Ecto neural progenitor cell (in vitro differentiated cells): Measurements from ENCODE around the gene VSX2.

Source experiments
- DNase-seq: peaks from one replicate; pipeline ENCODE4 v3.0.0-alpha.2; 2018; ENCODE audit warnings: low spot score

VSX2 gene

GRCh38 chr14:74221741-74222140, 17.5 kb upstream of the VSX2 start:
- peak; percentile 72 for DNase-seq

- DNase-seq = no peak
These were observed 16.2 kb upstream of the VSX2 start for GRCh38 chr14:74223016-74223415.

- no peak for DNase-seq
These were observed 7.5 kb upstream of the VSX2 start for GRCh38 chr14:74231784-74232183.

GRCh38 chr14:74235017-74235416, 4.2 kb upstream of the VSX2 start:
- DNase-seq = no peak

GRCh38 chr14:74237441-74237840, 1.8 kb upstream of the VSX2 start:
- DNase-seq = no peak

GRCh38 chr14:74239848-74240793, 872 bp downstream of the VSX2 start:
- DNase-seq = no peak

- peak; percentile 69 for DNase-seq
These were observed 1.8 kb downstream of the VSX2 start for GRCh38 chr14:74240794-74241651.

GRCh38 chr14:74241652-74242017, 2.4 kb downstream of the VSX2 start:
- DNase-seq = no peak

GRCh38 chr14:74242021-74242779, 3.0 kb downstream of the VSX2 start:
- DNase-seq = no peak

GRCh38 chr14:74242780-74243042, 3.5 kb downstream of the VSX2 start:
- no peak for DNase-seq

- no peak for DNase-seq
These were observed 3.8 kb downstream of the VSX2 start for GRCh38 chr14:74243051-74243450.

- no peak for DNase-seq
These were observed 4.9 kb downstream of the VSX2 start for GRCh38 chr14:74244115-74244514.

GRCh38 chr14:74245292-74245691, 6.0 kb downstream of the VSX2 start:
- DNase-seq = no peak

- no peak for DNase-seq
These were observed 7.3 kb downstream of the VSX2 start for GRCh38 chr14:74246542-74246941.

- no peak for DNase-seq
These were observed 8.8 kb downstream of the VSX2 start for GRCh38 chr14:74248017-74248416.

- DNase-seq = no peak
These were observed 10.5 kb downstream of the VSX2 start for GRCh38 chr14:74249433-74250375.

GRCh38 chr14:74255281-74255680, 16.0 kb downstream of the VSX2 start:
- DNase-seq = no peak

GRCh38 chr14:74257078-74257940, 18.1 kb downstream of the VSX2 start:
- DNase-seq = peak; percentile 84

- DNase-seq = no peak
These were observed 18.9 kb downstream of the VSX2 start for GRCh38 chr14:74257941-74258763.

GRCh38 chr14:74258764-74259035, 19.5 kb downstream of the VSX2 start:
- DNase-seq = no peak
